Sigmoid colon (tissue), 7 donors: ENCODE results near the gene EVC. TPM values are rescaled to one million over a fixed set of nuclear protein-coding genes. Genes with fewer than 3 reads are reported as not detected.

ENCODE experiments used
- DNase-seq: peaks from one replicate; pipeline ENCODE4 v3.0.0-alpha.2; 2019
- H3K27ac ChIP-seq, 4 donors: fragments of 200-600 bp; sonication (generic); one replicate each; pipeline ENCODE4 v1.5.1; 2016 to 2019; ENCODE audit warnings: mild to moderate bottlenecking in 1 of 4
- H3K27me3 ChIP-seq, 3 donors: fragments of 200-600 bp; sonication (generic); one replicate each; pipeline ENCODE4 v1.5.1; 2019; ENCODE audit warnings: mild to moderate bottlenecking in 1 of 3
- H3K36me3 ChIP-seq, 4 donors: fragments of 200-600 bp; sonication (generic); one replicate each; pipeline ENCODE4 v1.5.1; 2016 to 2019
- H3K4me1 ChIP-seq, 4 donors: fragments of 200-600 bp; sonication (generic); one replicate each; pipeline ENCODE4 v1.5.1; 2017 to 2019
- H3K4me3 ChIP-seq, 4 donors: fragments of 200-600 bp; sonication (generic); one replicate each; pipeline ENCODE4 v1.5.1; 2017 to 2019; ENCODE audit warnings: mild to moderate bottlenecking in 2 of 4, moderate library complexity in 1 of 4
- H3K9me3 ChIP-seq, 4 donors: fragments of 200-600 bp in 3 of 4; sonication (generic) in 3 of 4; one replicate each; pipeline versions ENCODE4 v1.5.1 to v1.6.1; 2013 to 2019
- CTCF ChIP-seq, 4 experiments: fragments of 450-650 bp in 3 of 4; fragments of 200-600 bp in 1 of 4; IDR thresholded peaks; one replicate each; pipeline ENCODE4 v1.5.1; 2016 to 2019; ENCODE audit warnings: antibody characterized with exemption in 4 of 4, mild to moderate bottlenecking in 3 of 4, moderate library complexity in 2 of 4
- EP300 ChIP-seq, 4 donors: sonication (generic); formaldehyde crosslinking; IDR thresholded peaks; one replicate each; pipeline ENCODE4 v1.6.1; 2017; ENCODE audit warnings: antibody characterized with exemption in 4 of 4
- POLR2A ChIP-seq, 2 donors: fragments of 450-650 bp; IDR thresholded peaks; one replicate each; pipeline ENCODE4 v1.6.1; 2016; ENCODE audit warnings: antibody characterized with exemption in 2 of 2, mild to moderate bottlenecking in 2 of 2, moderate library complexity in 2 of 2
- POLR2AphosphoS5 ChIP-seq, 4 donors: sonication (generic); formaldehyde crosslinking; IDR thresholded peaks; one replicate each; pipeline ENCODE4 v1.6.1; 2017; ENCODE audit warnings: antibody characterized with exemption in 4 of 4
- WGBS, 2 donors: extraction: QIAGEN DNeasy Blood & Tissue Kit; methylation state at CpG; one replicate each; pipeline ENCODE4 v1.1.7; 2013; 5-methylcytosine and 5-hydroxymethylcytosine counted together
- intact Hi-C: fragments of 100-400 bp; cut with DNase I; formaldehyde crosslinking; loops from one replicate; pipeline ENCODE4 v1.15.1; 2023
- polyA plus RNA-seq, 3 donors: library from polyadenylated mRNA; stranded (reverse); fragments of 200-250 nt; gene quantifications; one replicate each; pipeline ENCODE4 v1.2.3, GENCODE V29; 2013
- total RNA-seq, 4 donors: library from RNA; depleted of rRNA; stranded (reverse); fragments of >200 nt; gene quantifications; one replicate each; pipeline ENCODE4 v1.1.0, GENCODE V29; 2016
- donor health status: healthy with polysubstance abuse.
- donor health status: Bipolar disorder and iron deficiency.
- donor health status: healthy.

EVC gene
- total and polyA plus RNA-seq, 7 donors: 0.46 to 35.2 (median 15.6) TPM

- H3K4me3 ChIP-seq: no peak overlapping the region
- DNase-seq: no peak
- H3K27ac ChIP-seq: no peak overlapping the region
- no peaks in the 10 kb centered on the region for H3K9me3 ChIP-seq
- peaks cover 0 to 8% (median 2%) of the 10 kb centered on the region in 4 donors for H3K4me1 ChIP-seq
- intact Hi-C loops: no loop called here
- H3K36me3 ChIP-seq: peaks cover 0 to 24% (median 0%) of the 10 kb centered on the region in 4 donors
- TF ChIP-seq POLR2AphosphoS5 (IDR thresholded peaks at IDR 0.05): no peak
- no peak for TF ChIP-seq CTCF (IDR thresholded peaks at IDR 0.05)
- TF ChIP-seq EP300 (IDR thresholded peaks at IDR 0.05): no peak
- no peak for TF ChIP-seq POLR2A (IDR thresholded peaks at IDR 0.05)
- H3K27me3 ChIP-seq: no peaks in the 10 kb centered on the region
- WGBS, 2 donors: 64 to 78% methylated on average over 4 of the region's 4 CpGs
Measured at GRCh38 chr4:5718411-5718810, 7.4 kb downstream of the EVC start.

DNA sequence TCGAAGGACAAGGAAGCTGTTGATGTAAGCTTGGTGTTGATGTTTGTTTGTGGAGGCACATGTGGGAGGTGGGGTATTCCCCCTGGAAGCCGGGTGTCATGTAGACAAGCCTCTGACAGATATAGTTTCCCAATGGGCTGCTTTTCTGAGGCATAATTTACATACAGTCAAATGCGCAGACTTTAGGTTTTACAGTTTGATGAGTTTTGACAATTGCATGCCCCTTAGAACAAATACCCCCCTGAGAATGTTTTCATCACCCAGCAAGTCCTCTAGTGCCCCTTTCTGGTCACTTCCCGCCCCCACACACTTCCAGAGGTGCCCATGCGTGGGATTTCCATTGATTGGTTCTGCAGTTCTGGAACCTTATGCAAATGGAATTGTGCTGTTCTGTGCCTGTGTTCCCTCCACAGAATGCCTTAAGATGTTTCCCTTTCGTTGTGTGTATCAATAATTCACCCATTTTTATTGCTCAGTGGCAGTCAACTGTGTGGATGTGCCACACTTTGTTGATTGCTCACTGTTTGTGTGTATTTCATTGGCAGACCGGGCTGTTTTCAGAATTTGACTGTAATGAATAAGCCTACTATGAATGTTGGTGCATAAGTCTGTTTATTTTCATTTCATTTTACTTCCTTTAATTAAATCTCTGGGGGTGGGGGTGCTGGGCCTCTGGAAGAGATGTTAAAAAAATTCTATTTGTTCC, 8.5 kb downstream of the EVC start:
- no peak overlapping the region for H3K27ac ChIP-seq
- no peak for DNase-seq
- H3K4me3 ChIP-seq: no peak overlapping the region
- H3K4me1 ChIP-seq: peaks cover 0 to 8% (median 2%) of the 10 kb centered on the region in 4 donors
- no peak for TF ChIP-seq CTCF (IDR thresholded peaks at IDR 0.05)
- no peaks in the 10 kb centered on the region for H3K27me3 ChIP-seq
- intact Hi-C loops: no loop called here
- H3K36me3 ChIP-seq: peaks cover 0 to 26% (median 0%) of the 10 kb centered on the region in 4 donors
- H3K9me3 ChIP-seq: no peaks in the 10 kb centered on the region
- WGBS, 2 donors: 61 to 76% methylated on average over 7 of the region's 7 CpGs

GRCh38 chr4:5720157-5720850, 9.3 kb downstream of the EVC start:
- intact Hi-C loops: no loop called here
- H3K27me3 ChIP-seq: no peaks in the 10 kb centered on the region
- no peak overlapping the region for H3K4me3 ChIP-seq
- peaks cover 0 to 8% (median 2%) of the 10 kb centered on the region in 4 donors for H3K4me1 ChIP-seq
- no peak overlapping the region for H3K27ac ChIP-seq
- H3K36me3 ChIP-seq: peaks cover 0 to 34% (median 0%) of the 10 kb centered on the region in 4 donors
- no peak for DNase-seq
- TF ChIP-seq CTCF (IDR thresholded peaks at IDR 0.05) (no peak), POLR2AphosphoS5 (IDR thresholded peaks at IDR 0.05) (no peak), POLR2A (IDR thresholded peaks at IDR 0.05) (no peak), EP300 (IDR thresholded peaks at IDR 0.05) (no peak)
- no peaks in the 10 kb centered on the region for H3K9me3 ChIP-seq
- 68 to 82% methylated on average over 16 of the region's 16 CpGs for WGBS, 2 donors

DNA sequence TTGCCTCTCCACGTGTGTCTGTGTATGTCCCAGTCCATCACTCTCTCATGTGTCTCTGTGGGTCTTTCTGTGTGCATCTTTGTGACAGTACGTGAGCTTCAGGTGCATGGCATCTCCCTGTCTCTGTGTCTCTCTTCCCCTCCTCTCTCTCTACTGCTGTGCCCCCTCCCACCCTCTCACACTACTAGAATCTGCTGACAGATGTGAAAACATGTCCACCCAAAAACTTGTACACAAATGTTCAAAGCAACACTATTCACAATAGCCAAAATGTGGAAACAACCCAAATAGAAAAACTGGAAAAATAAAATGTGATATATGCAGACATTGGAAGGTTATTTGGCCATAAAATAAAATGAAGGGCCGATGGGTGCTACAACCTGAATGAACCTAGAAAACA, 10.0 kb downstream of the EVC start:
- Histone ChIP-seq H3K4me3 (no peak overlapping the region), H3K4me1 (peaks cover 0 to 8% (median 2%) of the 10 kb centered on the region in 4 donors), H3K9me3 (no peaks in the 10 kb centered on the region), H3K36me3 (peaks cover 0 to 34% (median under 1%) of the 10 kb centered on the region in 4 donors), H3K27me3 (no peaks in the 10 kb centered on the region), H3K27ac (no peak overlapping the region)
- 46 to 82% methylated on average over 3 of the region's 3 CpGs for WGBS, 2 donors
- TF ChIP-seq CTCF (IDR thresholded peaks at IDR 0.05): no peak
- DNase-seq: no peak
- intact Hi-C loops: no loop called here
